H1 (cell line): ENCODE data around the gene ESYT2. TPM values are rescaled to one million over a fixed set of nuclear protein-coding genes. Genes with fewer than 3 reads are reported as not detected.

ENCODE experiments used
- CTCF ChIA-PET: fragments of 300-600 bp; sonication (Branson Sonifier 250); formaldehyde crosslinking; loops from one replicate; lab custom pipeline; 2021; ENCODE audit not compliant: partially characterized antibody; lab: Charles Lee
- POLR2A ChIA-PET: fragments of 300-600 bp; sonication (Branson Sonifier 250); formaldehyde crosslinking; loops from one replicate; lab custom pipeline; 2021; ENCODE audit warnings: inconsistent platforms; ENCODE audit not compliant: partially characterized antibody; lab: Charles Lee
- DNase-seq, 2 experiments: peaks; one replicate each; pipeline versions ENCODE4 v3.0.0 to v3.0.0-alpha.2; 2010 to 2022; ENCODE audit warnings: low spot score in 2 of 2, low read depth in 1 of 2, mixed read lengths in 1 of 2
- FAIRE-seq: peaks from 2 replicates; lab custom pipeline; 2011; peaks lifted over from hg19 to GRCh38; lab: Jason Lieb, UNC
- H2AFZ ChIP-seq: 2 replicates; pipeline ENCODE4 v1.8.1; 2012; ENCODE audit warnings: low read length, inconsistent platforms
- H2AK5ac ChIP-seq: 2 replicates; pipeline ENCODE4 v1.6.1; 2013; ENCODE audit warnings: low read depth, low read length
- H2BK120ac ChIP-seq: replicated peaks from 2 replicates; pipeline ENCODE3; 2013; ENCODE audit warnings: low read depth, low read length, inconsistent platforms
- H2BK12ac ChIP-seq: 2 replicates; pipeline ENCODE4 v1.6.1; 2013; ENCODE audit warnings: low read depth, low read length
- H2BK15ac ChIP-seq: 2 replicates; pipeline ENCODE4 v1.6.1; 2013; ENCODE audit warnings: low read length
- H2BK20ac ChIP-seq: 2 replicates; pipeline ENCODE4 v1.6.1; 2013; ENCODE audit warnings: low read length
- H2BK5ac ChIP-seq: 2 replicates; pipeline ENCODE4 v1.6.1; 2013; ENCODE audit warnings: low read depth, low read length
- H3K14ac ChIP-seq: 2 replicates; pipeline ENCODE4 v1.6.1; 2013; ENCODE audit warnings: inconsistent platforms; ENCODE audit not compliant: insufficient read length
- H3K18ac ChIP-seq: 2 replicates; pipeline ENCODE4 v1.6.1; 2013; ENCODE audit warnings: low read length; ENCODE audit errors: extremely low read depth
- H3K23ac ChIP-seq: 2 replicates; pipeline ENCODE4 v1.6.1; 2013; ENCODE audit warnings: inconsistent platforms; ENCODE audit not compliant: insufficient read length
- H3K23me2 ChIP-seq: 2 replicates; pipeline ENCODE4 v1.6.1; 2013; ENCODE audit warnings: low read depth, low read length
- H3K27ac ChIP-seq: 2 replicates; pipeline ENCODE4 v1.6.1; 2011; ENCODE audit warnings: low read depth, low read length, inconsistent platforms
- H3K27me3 ChIP-seq, 4 experiments: replicated peaks in 1 of 4; 1 replicate in 1 of 4; 2 replicates in 3 of 4; pipeline versions ENCODE4 v1.6.1 to v1.8.1; 2011 to 2013; ENCODE audit warnings: low read length in 3 of 4, mild to moderate bottlenecking in 3 of 4, inconsistent platforms in 2 of 4, mixed read lengths in 2 of 4, moderate library complexity in 1 of 4; ENCODE audit not compliant: control insufficient read depth in 3 of 4, insufficient read depth in 3 of 4; ENCODE audit errors: extremely low read depth in 1 of 4
- H3K36me3 ChIP-seq, 4 experiments: 2 replicates each; pipeline versions ENCODE4 v1.6.1 to v1.8.1; 2011 to 2013; ENCODE audit warnings: mild to moderate bottlenecking in 4 of 4, low read length in 3 of 4, moderate library complexity in 2 of 4, control low read depth in 1 of 4, inconsistent platforms in 1 of 4; ENCODE audit not compliant: insufficient read depth in 4 of 4, control insufficient read depth in 2 of 4
- H3K4ac ChIP-seq: replicated peaks from 2 replicates; pipeline ENCODE3; 2013; ENCODE audit warnings: low read length, low read depth, mixed read lengths, inconsistent platforms; ENCODE audit not compliant: insufficient read length
- H3K4me1 ChIP-seq, 4 experiments: replicated peaks in 1 of 4; 1 replicate in 1 of 4; 2 replicates in 3 of 4; pipeline versions ENCODE4 v1.6.1 to v1.8.1; 2011 to 2013; ENCODE audit warnings: low read length in 3 of 4, inconsistent platforms in 2 of 4, mixed read lengths in 1 of 4; ENCODE audit not compliant: insufficient read depth in 4 of 4, control insufficient read depth in 3 of 4
- H3K4me2 ChIP-seq, 2 experiments: 2 replicates each; pipeline versions ENCODE4 v1.6.1 to v1.8.1; 2011 to 2013; ENCODE audit warnings: low read depth in 2 of 2, low read length in 2 of 2, control low read depth in 1 of 2, inconsistent platforms in 1 of 2, mild to moderate bottlenecking in 1 of 2; ENCODE audit not compliant: insufficient read depth in 1 of 2
- H3K4me3 ChIP-seq, 4 experiments: fragments of 200-600, 300-600 bp in 1 of 4; sonication (generic), shearing (Covaris generic), sonication (Bioruptor Twin) in 1 of 4; 2 replicates each; pipeline versions ENCODE4 v1.5.1 to v1.8.1; 2011 to 2016; ENCODE audit warnings: low read length in 4 of 4, low read depth in 3 of 4, control low read depth in 2 of 4, inconsistent platforms in 2 of 4, mild to moderate bottlenecking in 2 of 4, mixed read lengths in 1 of 4, moderate library complexity in 1 of 4; ENCODE audit not compliant: insufficient read depth in 2 of 4; ENCODE audit errors: extremely low read depth in 1 of 4
- H3K56ac ChIP-seq: replicated peaks from 2 replicates; pipeline ENCODE3; 2013; ENCODE audit warnings: low read depth, mild to moderate bottlenecking, mixed read lengths, low read length, inconsistent platforms; ENCODE audit not compliant: insufficient read length
- H3K79me1 ChIP-seq: 2 replicates; pipeline ENCODE4 v1.6.1; 2013; ENCODE audit warnings: low read depth, low read length, control low read depth
- H3K79me2 ChIP-seq, 2 experiments: 2 replicates each; pipeline versions ENCODE4 v1.6.1 to v1.8.1; 2012 to 2013; ENCODE audit warnings: low read length in 2 of 2, mild to moderate bottlenecking in 2 of 2, inconsistent platforms in 1 of 2; ENCODE audit not compliant: insufficient read depth in 2 of 2, control insufficient read depth in 1 of 2
- H3K9ac ChIP-seq, 4 experiments: replicated peaks in 1 of 4; 1 replicate in 1 of 4; 2 replicates in 3 of 4; pipeline versions ENCODE4 v1.6.1 to v1.8.1; 2011 to 2013; ENCODE audit warnings: low read depth in 3 of 4, low read length in 3 of 4, control low read depth in 2 of 4, mild to moderate bottlenecking in 2 of 4, moderate library complexity in 2 of 4, inconsistent platforms in 1 of 4; ENCODE audit errors: extremely low read depth in 1 of 4
- H3K9me3 ChIP-seq, 2 experiments: 2 replicates each; pipeline versions ENCODE4 v1.6.1 to v1.8.1; 2012 to 2013; ENCODE audit warnings: mild to moderate bottlenecking in 2 of 2, moderate library complexity in 2 of 2, control low read depth in 1 of 2, inconsistent platforms in 1 of 2, low read depth in 1 of 2, low read length in 1 of 2, mixed read lengths in 1 of 2; ENCODE audit not compliant: insufficient read depth in 2 of 2
- H4K20me1 ChIP-seq, 2 experiments: replicated peaks in 1 of 2; 2 replicates each; pipeline versions ENCODE3 to v1.8.1; 2011 to 2013; ENCODE audit warnings: inconsistent platforms in 2 of 2, low read length in 2 of 2, mild to moderate bottlenecking in 1 of 2; ENCODE audit not compliant: insufficient read depth in 2 of 2, control insufficient read depth in 1 of 2
- H4K5ac ChIP-seq: 2 replicates; pipeline ENCODE4 v1.6.1; 2013; ENCODE audit warnings: low read length, low read depth, mixed read lengths, inconsistent platforms; ENCODE audit not compliant: insufficient read length
- H4K8ac ChIP-seq: 2 replicates; pipeline ENCODE4 v1.8.0; 2013; ENCODE audit warnings: mild to moderate bottlenecking, moderate library complexity, low read length, inconsistent platforms; ENCODE audit not compliant: insufficient read depth; ENCODE audit errors: extremely low read depth
- H4K91ac ChIP-seq: replicated peaks from 2 replicates; pipeline ENCODE3; 2013; ENCODE audit warnings: low read length, mixed read lengths, inconsistent platforms; ENCODE audit not compliant: insufficient read length
- CBX8 ChIP-seq: fragments of 300-800, 300-1000 bp; sonication (generic); IDR thresholded peaks from 2 replicates; pipeline ENCODE4 v1.7.1; 2016; ENCODE audit warnings: low read depth, low read length, borderline replicate concordance
- EGR1 ChIP-seq: IDR thresholded peaks from 2 replicates; pipeline ENCODE4 v1.6.1; 2011; ENCODE audit warnings: low read depth, low read length, borderline replicate concordance
- KDM5A ChIP-seq: fragments of 200-600 bp; IDR thresholded peaks from 2 replicates; pipeline ENCODE4 v1.7.1; 2012; ENCODE audit warnings: mild to moderate bottlenecking, low read length, inconsistent platforms, mixed read lengths
- RAD21 ChIP-seq, 2 experiments: IDR thresholded peaks in 1 of 2; conservative IDR thresholded peaks in 1 of 2; 2 replicates each; pipeline ENCODE4 v1.6.1; 2011; ENCODE audit warnings: low read depth in 2 of 2, low read length in 2 of 2, improper control_type of control experiment in 1 of 2, inconsistent platforms in 1 of 2, mild to moderate bottlenecking in 1 of 2, moderate library complexity in 1 of 2
- SAP30 ChIP-seq: fragments of 300-600 bp; sonication (generic); IDR thresholded peaks from 2 replicates; pipeline ENCODE4 v1.7.1; 2012; ENCODE audit warnings: low read length, moderate library complexity, mild to moderate bottlenecking, inconsistent platforms; ENCODE audit not compliant: insufficient read depth, insufficient replicate concordance
- TCF12 ChIP-seq: IDR thresholded peaks from 2 replicates; pipeline ENCODE4 v1.6.1; 2011; ENCODE audit warnings: low read depth, mild to moderate bottlenecking, low read length
- ZNF274 ChIP-seq: IDR thresholded peaks from 2 replicates; pipeline ENCODE4 v1.7.0; 2012; ENCODE audit warnings: low read length, borderline replicate concordance; ENCODE audit errors: extremely low read depth
- WGBS, 2 experiments: shearing (Covaris generic) in 1 of 2; methylation state at CpG; one replicate each; pipeline versions ENCODE4 v1.1.6 to v1.1.7; 2013 to 2015; ENCODE audit warnings: low lambda C conversion rate in 2 of 2, mixed read lengths in 2 of 2, inconsistent platforms in 1 of 2, low coverage in 1 of 2, missing lambda C conversion rate in 1 of 2; ENCODE audit not compliant: insufficient replicate concordance in 2 of 2, insufficient coverage in 1 of 2, insufficient read length in 1 of 2; ENCODE audit errors: extremely low coverage in 1 of 2, missing lambda C conversion rate in 1 of 2; 5-methylcytosine and 5-hydroxymethylcytosine counted together
- polyA plus RNA-seq, 7 experiments: library from polyadenylated mRNA; depleted of rRNA in 3 of 7; stranded (reverse) in 5 of 7; unstranded in 2 of 7; fragments of >200 nt in 5 of 7; fragments of 200-250 nt in 2 of 7; gene quantifications; 1 replicate in 5 of 7; 2 replicates in 1 of 7; 4 replicates in 1 of 7; pipeline versions ENCODE4 v1.2.1 to v1.2.3, GENCODE V29; 2011 to 2013; ENCODE audit warnings: missing spikeins in 2 of 7, mixed read lengths in 2 of 7
- total RNA-seq: library from RNA; stranded (reverse); fragmentation: NEBNext Ultra II Directional; extraction: Animal tissue kit (Norgen Biotek cat#: 25700); gene quantifications from 2 replicates; pipeline ENCODE4 v1.2.1, GENCODE V29; 2021
- TF ChIP-seq, protein P1 (sequence below), 3 experiments: IDR thresholded peaks; 1 replicate in 2 of 3; 2 replicates in 1 of 3; pipeline versions ENCODE4 v1.5.1 to v1.6.1; 2011; ENCODE audit warnings: low read length in 3 of 3, mild to moderate bottlenecking in 3 of 3, inconsistent platforms in 2 of 3, low read depth in 1 of 3, moderate library complexity in 1 of 3; ENCODE audit not compliant: insufficient read depth in 1 of 3; ENCODE audit errors: control extremely low read depth in 1 of 3

The ESYT2 gene
- total and polyA plus RNA-seq, 2 of the 8 experiments (the other 6 are each of a cell fraction or from before 2014, with no cell fraction given): 27.0 to 37.5 TPM

- TF ChIP-seq CBX8 (no peak), EGR1 (no peak), SAP30 (no peak), KDM5A (no peak), ZNF274 (no peak), TCF12 (no peak), RAD21 (IDR thresholded peaks at IDR 0.05 in 1 of 2, conservative IDR thresholded peaks at IDR 0.05 in 1 of 2; ENCODE audit: low read depth in 2 of 2, low read length in 2 of 2) (peak; percentile 30 to 44; a peak in 2 of 4 replicates)
- TF ChIP-seq, protein P1, sequence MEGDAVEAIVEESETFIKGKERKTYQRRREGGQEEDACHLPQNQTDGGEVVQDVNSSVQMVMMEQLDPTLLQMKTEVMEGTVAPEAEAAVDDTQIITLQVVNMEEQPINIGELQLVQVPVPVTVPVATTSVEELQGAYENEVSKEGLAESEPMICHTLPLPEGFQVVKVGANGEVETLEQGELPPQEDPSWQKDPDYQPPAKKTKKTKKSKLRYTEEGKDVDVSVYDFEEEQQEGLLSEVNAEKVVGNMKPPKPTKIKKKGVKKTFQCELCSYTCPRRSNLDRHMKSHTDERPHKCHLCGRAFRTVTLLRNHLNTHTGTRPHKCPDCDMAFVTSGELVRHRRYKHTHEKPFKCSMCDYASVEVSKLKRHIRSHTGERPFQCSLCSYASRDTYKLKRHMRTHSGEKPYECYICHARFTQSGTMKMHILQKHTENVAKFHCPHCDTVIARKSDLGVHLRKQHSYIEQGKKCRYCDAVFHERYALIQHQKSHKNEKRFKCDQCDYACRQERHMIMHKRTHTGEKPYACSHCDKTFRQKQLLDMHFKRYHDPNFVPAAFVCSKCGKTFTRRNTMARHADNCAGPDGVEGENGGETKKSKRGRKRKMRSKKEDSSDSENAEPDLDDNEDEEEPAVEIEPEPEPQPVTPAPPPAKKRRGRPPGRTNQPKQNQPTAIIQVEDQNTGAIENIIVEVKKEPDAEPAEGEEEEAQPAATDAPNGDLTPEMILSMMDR (IDR thresholded peaks at IDR 0.05; ENCODE audit: control extremely low read depth in 1 of 3, insufficient read depth in 1 of 3, low read depth in 1 of 3, low read length in 3 of 3): peak; percentile 39 to 59 (median 59)
Measured at GRCh38 chr7:158760936-158761335, 68.4 kb downstream of the ESYT2 start.

More at GRCh38 chr7:158760936-158761335, 68.4 kb downstream of the ESYT2 start:
- Histone ChIP-seq H3K79me1 (no peaks in the 10 kb centered on the region), H2BK20ac (no peak overlapping the region), H4K5ac (no peak overlapping the region), H2BK15ac (no peak overlapping the region), H2AK5ac (no peak overlapping the region), H2BK120ac (no peak overlapping the region), H3K79me2 (no peaks in the 10 kb centered on the region), H3K4ac (no peak overlapping the region), H3K23ac (no peak overlapping the region), H3K27me3 (no peaks in the 10 kb centered on the region), H3K18ac (no peak overlapping the region), H4K8ac (no peak overlapping the region; the same call in 1 of the 2 replicates), H3K14ac (no peak overlapping the region), H3K36me3 (peaks cover 3 to 23% (median 19%) of the 10 kb centered on the region in 4 experiments; a peak in 6 of 8 replicates), H3K23me2 (no peaks in the 10 kb centered on the region), H2BK5ac (no peak overlapping the region), H3K9ac (no peak overlapping the region), H4K20me1 (no peaks in the 10 kb centered on the region), H3K4me1 (no peaks in the 10 kb centered on the region), H3K4me3 (no peak overlapping the region), H3K4me2 (no peak overlapping the region), H3K56ac (no peak overlapping the region), H2BK12ac (no peak overlapping the region), H3K9me3 (no peaks in the 10 kb centered on the region), H2AFZ (no peak overlapping the region), H3K27ac (no peak overlapping the region), H4K91ac (no peak overlapping the region)
- WGBS, 2 experiments: 89% methylated on average over 8 of the region's 8 CpGs; no CpG with 5 or more reads in 1 of the 2 experiments
- ChIA-PET CTCF (interaction anchor here (0.8 to 1.2 kb wide), 3 partner anchors 11 to 13 kb away, joined by 3 read pairs; no protein-coding TSS in a partner anchor), POLR2A (no interaction called here)
- no peak for FAIRE-seq
- peak in 1 of 2 experiments; percentile 38 for DNase-seq
